ENCODE data around the gene ODAD2.

The ODAD2 gene

GRCh38 chr10:27779462-27780015 is 219.3 kb downstream of the ODAD2 start:
- DNase-seq: no peak
- H3K27me3 ChIP-seq (ENCODE audit: insufficient read depth, low read depth, severe bottlenecking): no peaks in the 10 kb centered on the region
- TF ChIP-seq, protein P1, sequence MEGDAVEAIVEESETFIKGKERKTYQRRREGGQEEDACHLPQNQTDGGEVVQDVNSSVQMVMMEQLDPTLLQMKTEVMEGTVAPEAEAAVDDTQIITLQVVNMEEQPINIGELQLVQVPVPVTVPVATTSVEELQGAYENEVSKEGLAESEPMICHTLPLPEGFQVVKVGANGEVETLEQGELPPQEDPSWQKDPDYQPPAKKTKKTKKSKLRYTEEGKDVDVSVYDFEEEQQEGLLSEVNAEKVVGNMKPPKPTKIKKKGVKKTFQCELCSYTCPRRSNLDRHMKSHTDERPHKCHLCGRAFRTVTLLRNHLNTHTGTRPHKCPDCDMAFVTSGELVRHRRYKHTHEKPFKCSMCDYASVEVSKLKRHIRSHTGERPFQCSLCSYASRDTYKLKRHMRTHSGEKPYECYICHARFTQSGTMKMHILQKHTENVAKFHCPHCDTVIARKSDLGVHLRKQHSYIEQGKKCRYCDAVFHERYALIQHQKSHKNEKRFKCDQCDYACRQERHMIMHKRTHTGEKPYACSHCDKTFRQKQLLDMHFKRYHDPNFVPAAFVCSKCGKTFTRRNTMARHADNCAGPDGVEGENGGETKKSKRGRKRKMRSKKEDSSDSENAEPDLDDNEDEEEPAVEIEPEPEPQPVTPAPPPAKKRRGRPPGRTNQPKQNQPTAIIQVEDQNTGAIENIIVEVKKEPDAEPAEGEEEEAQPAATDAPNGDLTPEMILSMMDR (IDR thresholded peaks at IDR 0.05; ENCODE audit: low read depth, low read length): no peak

GRCh38 chr10:27774831-27775230 is 224.0 kb downstream of the ODAD2 start:
- TF ChIP-seq, protein P1 (IDR thresholded peaks at IDR 0.05; ENCODE audit: low read depth, low read length): no peak
- no peaks in the 10 kb centered on the region for H3K27me3 ChIP-seq (ENCODE audit: insufficient read depth, low read depth, severe bottlenecking)
- no peaks in the 10 kb centered on the region for H3K36me3 ChIP-seq
- H3K9me3 ChIP-seq (ENCODE audit: severe bottlenecking): no peaks in the 10 kb centered on the region
- no peak for DNase-seq
- H3K4me3 ChIP-seq (ENCODE audit: low read depth, low read length): no peak overlapping the region
- H3K27ac ChIP-seq: no peak overlapping the region

More at GRCh38 chr10:27779462-27780015, 219.3 kb downstream of the ODAD2 start:
- no peaks in the 10 kb centered on the region for H3K9me3 ChIP-seq (ENCODE audit: severe bottlenecking)
- no peaks in the 10 kb centered on the region for H3K36me3 ChIP-seq
- no peak overlapping the region for H3K4me3 ChIP-seq (ENCODE audit: low read depth, low read length)
- H3K27ac ChIP-seq: no peak overlapping the region

DNA sequence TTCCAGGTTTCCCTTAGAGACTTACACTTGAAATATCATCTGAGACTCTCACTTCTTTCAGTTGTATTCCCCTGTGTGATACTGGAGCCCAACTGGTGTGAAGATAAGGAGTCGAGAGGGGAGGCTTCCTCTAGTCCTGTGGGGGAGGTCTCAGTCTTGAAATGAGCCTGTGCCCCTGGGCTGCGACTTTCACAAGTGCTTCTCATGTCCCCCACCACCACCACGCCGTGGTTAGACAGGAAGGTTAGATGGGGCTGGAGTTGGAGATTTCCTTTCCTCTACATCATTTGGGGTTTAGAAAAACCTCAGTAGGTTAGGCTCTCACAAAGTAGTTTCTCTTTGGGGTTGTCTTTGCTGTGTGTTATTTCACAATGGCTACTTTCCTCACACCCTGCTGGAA is 227.6 kb downstream of the ODAD2 start:
- Histone ChIP-seq H3K27me3 (ENCODE audit: insufficient read depth, low read depth, severe bottlenecking) (no peaks in the 10 kb centered on the region), H3K27ac (no peak overlapping the region), H3K4me3 (ENCODE audit: low read depth, low read length) (no peak overlapping the region), H3K9me3 (ENCODE audit: severe bottlenecking) (no peaks in the 10 kb centered on the region), H3K36me3 (no peaks in the 10 kb centered on the region)
- TF ChIP-seq, protein P1 (IDR thresholded peaks at IDR 0.05; ENCODE audit: low read depth, low read length): no peak
- no peak for DNase-seq

GRCh38 chr10:27770181-27770580 is 228.7 kb downstream of the ODAD2 start:
- no peak for DNase-seq
- Histone ChIP-seq H3K27ac (no peak overlapping the region), H3K27me3 (ENCODE audit: insufficient read depth, low read depth, severe bottlenecking) (no peaks in the 10 kb centered on the region), H3K36me3 (no peaks in the 10 kb centered on the region), H3K4me3 (ENCODE audit: low read depth, low read length) (no peak overlapping the region), H3K9me3 (ENCODE audit: severe bottlenecking) (no peaks in the 10 kb centered on the region)
- TF ChIP-seq, protein P1 (IDR thresholded peaks at IDR 0.05; ENCODE audit: low read depth, low read length): no peak
